Right kidney (tissue), 1 donor: ENCODE data around the gene LCNL1.

Experiments used
- DNase-seq: peaks from one replicate; pipeline ENCODE4 v3.0.0-alpha.2; 2016

The LCNL1 gene

GRCh38 chr9:136977223-136977622, 5.6 kb upstream of the LCNL1 start, which contains the start of gene PTGDS:
PTGDS (plus strand) TSS chr9:136977504; CDS start chr9:136977579, 75 bp downstream.
- no peak for DNase-seq

- peak; percentile 62 for DNase-seq
Observed at GRCh38 chr9:136977649-136978072, 5.1 kb upstream of the LCNL1 start.

- no peak for DNase-seq
Observed at GRCh38 chr9:136978073-136978864, 4.5 kb upstream of the LCNL1 start.

GRCh38 chr9:136978865-136979544, 3.8 kb upstream of the LCNL1 start:
- DNase-seq, result no peak

GRCh38 chr9:136979769-136980587, 2.8 kb upstream of the LCNL1 start:
- no peak for DNase-seq

- no peak for DNase-seq
Observed at GRCh38 chr9:136980669-136981478, 1.9 kb upstream of the LCNL1 start.

- no peak for DNase-seq
Observed at GRCh38 chr9:136981588-136982231, 1.1 kb upstream of the LCNL1 start.

GRCh38 chr9:136983167-136983566, 374 bp downstream of the LCNL1 start:
- DNase-seq, result no peak

GRCh38 chr9:136983656-136984314, 992 bp downstream of the LCNL1 start:
- no peak for DNase-seq

- no peak for DNase-seq
Observed at GRCh38 chr9:136984464-136985026, 1.8 kb downstream of the LCNL1 start.

- no peak for DNase-seq
Observed at GRCh38 chr9:136985027-136985602, 2.3 kb downstream of the LCNL1 start.

GRCh38 chr9:136985853-136986252, 3.1 kb downstream of the LCNL1 start:
- no peak for DNase-seq

- DNase-seq, result no peak
Observed at GRCh38 chr9:136988872-136989271, 6.1 kb downstream of the LCNL1 start.

- DNase-seq, result no peak
Observed at GRCh38 chr9:136990242-136990911, 7.6 kb downstream of the LCNL1 start.

GRCh38 chr9:136991993-136992818, 9.4 kb downstream of the LCNL1 start, which contains the start of gene PAXX:
PAXX (plus strand) TSS chr9:136992422; CDS start chr9:136992444, 22 bp downstream.
- DNase-seq, result peak; percentile 82

- no peak for DNase-seq
Observed at GRCh38 chr9:136992819-136993369, 10.1 kb downstream of the LCNL1 start.

- DNase-seq, result no peak
Observed at GRCh38 chr9:136994180-136994887, 11.5 kb downstream of the LCNL1 start.

GRCh38 chr9:136994888-136995230, 12.1 kb downstream of the LCNL1 start:
- no peak for DNase-seq
